Activated T-cell treated with anti-CD3 and anti-CD28 coated beads, Interleukin-2, amount 50 U/mL, for 1 hour (primary cell): Measurements from ENCODE around the gene NLK.
A peak's percentile ranks its signal among the peaks of the same experiment; 100 is the strongest.
"Not testable (repeated sequence)": the region's sequence is repeated elsewhere in the genome, so short reads cannot be mapped to it uniquely, and the experiment has no call there.

Experiments
- DNase-seq: peaks from one replicate; pipeline ENCODE4 v3.0.0-alpha.2; 2020

NLK gene

GRCh38 chr17:28204751-28205150 lies 162.3 kb downstream of the NLK start:
- no peak for DNase-seq

GRCh38 chr17:28206292-28206691 lies 163.8 kb downstream of the NLK start:
- DNase-seq = no peak

GRCh38 chr17:28211811-28212210 lies 169.3 kb downstream of the NLK start:
- DNase-seq = no peak

- not testable (repeated sequence) for DNase-seq
Measured at GRCh38 chr17:28213578-28213977, 171.1 kb downstream of the NLK start.

GRCh38 chr17:28216052-28216451 lies 173.6 kb downstream of the NLK start:
- no peak for DNase-seq

GRCh38 chr17:28216528-28216927 lies 174.1 kb downstream of the NLK start:
- DNase-seq = no peak

GRCh38 chr17:28219771-28220170 lies 177.3 kb downstream of the NLK start:
- no peak for DNase-seq

- no peak for DNase-seq
Measured at GRCh38 chr17:28221751-28222414, 179.4 kb downstream of the NLK start.

- DNase-seq = no peak
Measured at GRCh38 chr17:28225271-28225670, 182.8 kb downstream of the NLK start.

GRCh38 chr17:28225867-28226266 lies 183.4 kb downstream of the NLK start:
- DNase-seq = no peak

GRCh38 chr17:28226563-28227315 lies 184.3 kb downstream of the NLK start:
- DNase-seq = no peak

GRCh38 chr17:28227316-28228108 lies 185.0 kb downstream of the NLK start:
- DNase-seq = peak; percentile 27

GRCh38 chr17:28228109-28228840 lies 185.8 kb downstream of the NLK start:
- DNase-seq = no peak

GRCh38 chr17:28228986-28229729 lies 186.7 kb downstream of the NLK start:
- DNase-seq = no peak

GRCh38 chr17:28230011-28230410 lies 187.5 kb downstream of the NLK start:
- DNase-seq = no peak

GRCh38 chr17:28230607-28231006 lies 188.1 kb downstream of the NLK start:
- not testable (repeated sequence) for DNase-seq

- not testable (repeated sequence) for DNase-seq
Measured at GRCh38 chr17:28231624-28232023, 189.1 kb downstream of the NLK start.

- not testable (repeated sequence) for DNase-seq
Measured at GRCh38 chr17:28232966-28233870, 190.7 kb downstream of the NLK start.

GRCh38 chr17:28233872-28234856 lies 191.7 kb downstream of the NLK start:
- DNase-seq = not testable (repeated sequence)
